CD4-positive, alpha-beta T cell (primary cell): ENCODE data around the gene HOXA5. TPM values are rescaled to one million over a fixed set of nuclear protein-coding genes. Genes with fewer than 3 reads are reported as not detected.

Experiments
- ATAC-seq: fragments of 200-7000 bp; cut with Tn5 transposase; one replicate; pipeline ENCODE4 v1.10.0; 2022; ENCODE audit warnings: mild to moderate bottlenecking; ENCODE audit not compliant: poor library complexity
- CTCF ChIA-PET: fragments of 350-600 bp; sonication (Branson Sonifier 250); formaldehyde crosslinking; loops from one replicate; lab custom pipeline; 2021; ENCODE audit warnings: antibody characterized with exemption, inconsistent platforms; lab: Charles Lee
- POLR2A ChIA-PET: fragments of 350-600 bp; sonication (Branson Sonifier 250); formaldehyde crosslinking; loops from one replicate; lab custom pipeline; 2021; ENCODE audit warnings: antibody characterized with exemption, inconsistent platforms; lab: Charles Lee
- DNase-seq, 14 experiments: peaks; one replicate each; pipeline ENCODE4 v3.0.0-alpha.2; 2013 to 2020; ENCODE audit warnings: mixed read lengths in 2 of 14
- H3K27ac ChIP-seq, 2 donors: one replicate each; pipeline versions ENCODE4 v1.5.1 to v1.7.0; 2013; ENCODE audit warnings: low read length in 2 of 2, low read depth in 1 of 2, mild to moderate bottlenecking in 1 of 2
- H3K27me3 ChIP-seq, 2 experiments: 1 replicate in 1 of 2; 2 replicates in 1 of 2; pipeline versions ENCODE4 v1.6.1 to v1.7.0; 2013; ENCODE audit warnings: low read length in 2 of 2, control low read depth in 1 of 2, mild to moderate bottlenecking in 1 of 2, moderate library complexity in 1 of 2; ENCODE audit not compliant: insufficient read depth in 2 of 2, control insufficient read depth in 1 of 2
- H3K36me3 ChIP-seq: one replicate; pipeline ENCODE4 v1.6.1; 2013; ENCODE audit warnings: low read length, control low read depth; ENCODE audit not compliant: insufficient read depth
- H3K4me1 ChIP-seq: one replicate; pipeline ENCODE4 v1.6.1; 2013; ENCODE audit warnings: low read length, control low read depth; ENCODE audit not compliant: insufficient read depth
- H3K4me3 ChIP-seq: one replicate; pipeline ENCODE4 v1.5.1; 2013; ENCODE audit warnings: mild to moderate bottlenecking, low read length, moderate library complexity
- H3K9me3 ChIP-seq, 2 experiments: 1 replicate in 1 of 2; 2 replicates in 1 of 2; pipeline versions ENCODE4 v1.6.1 to v1.7.0; 2013; ENCODE audit warnings: low read length in 2 of 2, mild to moderate bottlenecking in 2 of 2, control low read depth in 1 of 2, moderate library complexity in 1 of 2; ENCODE audit not compliant: control insufficient read depth in 1 of 2, insufficient read depth in 1 of 2
- H3K27ac Mint-ChIP-seq: one replicate; pipeline ENCODE4 v1.8.0; 2020; ENCODE audit warnings: mixed read lengths
- H3K27me3 Mint-ChIP-seq: one replicate; pipeline ENCODE4 v1.8.0; 2021; ENCODE audit warnings: mixed read lengths
- H3K36me3 Mint-ChIP-seq: one replicate; pipeline ENCODE4 v1.8.0; 2021; ENCODE audit warnings: low read depth, mixed read lengths
- H3K4me1 Mint-ChIP-seq: one replicate; pipeline ENCODE4 v1.8.0; 2021; ENCODE audit warnings: low read depth, mixed read lengths
- H3K4me3 Mint-ChIP-seq: one replicate; pipeline ENCODE4 v1.8.0; 2020; ENCODE audit warnings: mild to moderate bottlenecking, mixed read lengths
- H3K9me3 Mint-ChIP-seq: one replicate; pipeline ENCODE4 v1.8.0; 2020; ENCODE audit warnings: mixed read lengths
- intact Hi-C, 2 experiments: fragments of 100-400 bp; cut with DNase I in 1 of 2; cut with micrococcal nuclease in 1 of 2; formaldehyde crosslinking; loops; one replicate each; pipeline versions ENCODE4 v1.15.1 to v1.9.0; 2023 to 2025; cut with DNase I, micrococcal nuclease
- total RNA-seq, 174 experiments: library from RNA in 2 of 174; stranded (reverse) in 2 of 174; gene quantifications; one replicate each; pipeline ENCODE4 v1.2.3 and lab custom pipeline; 2021 to 2026
- TF ChIP-seq, protein P1 (sequence below): fragments of 200-600 bp; IDR thresholded peaks from one replicate; pipeline ENCODE4 v1.8.0; 2022; ENCODE audit warnings: antibody characterized with exemption, mild to moderate bottlenecking

Gene HOXA5
- total RNA-seq, 2 experiments from 2014 or later = not detected

DNA sequence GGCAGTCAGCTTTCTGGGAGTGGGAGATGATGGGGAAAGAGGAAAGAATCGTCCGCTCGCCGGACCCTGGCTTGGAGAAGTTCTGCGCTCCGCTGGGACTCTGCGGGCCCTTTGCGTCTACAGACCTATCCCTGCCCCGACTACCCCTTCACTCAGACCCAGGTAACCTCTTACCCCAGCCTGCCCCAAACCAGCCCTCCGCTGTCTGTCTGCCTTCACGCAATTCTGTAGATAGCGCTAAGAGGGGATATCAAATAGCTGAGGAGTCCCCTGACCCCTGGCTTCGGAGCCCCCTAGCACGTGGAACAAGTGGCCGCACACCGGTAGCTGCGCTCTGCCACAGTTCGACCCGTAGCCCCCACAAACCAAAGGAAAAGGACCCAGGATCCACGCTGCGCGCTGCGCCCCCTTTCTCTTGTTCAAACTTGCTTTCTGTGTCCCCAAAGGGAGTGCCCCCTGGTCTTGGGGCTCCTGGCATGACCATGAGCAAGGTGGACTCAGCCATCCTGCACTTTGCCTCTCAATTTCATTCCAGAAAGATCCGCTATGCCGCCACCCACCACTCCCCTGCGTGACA lies 19.9 kb downstream of the HOXA5 start:
- Histone ChIP-seq H3K4me1 (no peaks in the 10 kb centered on the region), H3K4me3 (no peak overlapping the region), H3K9me3 (peaks cover 0 to 7% of the 10 kb centered on the region in 2 experiments), H3K27ac (no peak overlapping the region), H3K36me3 (no peaks in the 10 kb centered on the region), H3K27me3 (peaks cover 7% of the 10 kb centered on the region in 2 experiments)
- intact Hi-C loops = no loop called here
- H3K27ac Mint-ChIP-seq = no peak overlapping the region
- ATAC-seq = no peak
- POLR2A ChIA-PET = no interaction called here
- peaks cover 34% of the 10 kb centered on the region for H3K27me3 Mint-ChIP-seq
- no peaks in the 10 kb centered on the region for H3K9me3 Mint-ChIP-seq
- H3K4me3 Mint-ChIP-seq = no peak overlapping the region
- CTCF ChIA-PET = no interaction called here
- H3K36me3 Mint-ChIP-seq = no peaks in the 10 kb centered on the region
- DNase-seq = no peak
- TF ChIP-seq, protein P1, sequence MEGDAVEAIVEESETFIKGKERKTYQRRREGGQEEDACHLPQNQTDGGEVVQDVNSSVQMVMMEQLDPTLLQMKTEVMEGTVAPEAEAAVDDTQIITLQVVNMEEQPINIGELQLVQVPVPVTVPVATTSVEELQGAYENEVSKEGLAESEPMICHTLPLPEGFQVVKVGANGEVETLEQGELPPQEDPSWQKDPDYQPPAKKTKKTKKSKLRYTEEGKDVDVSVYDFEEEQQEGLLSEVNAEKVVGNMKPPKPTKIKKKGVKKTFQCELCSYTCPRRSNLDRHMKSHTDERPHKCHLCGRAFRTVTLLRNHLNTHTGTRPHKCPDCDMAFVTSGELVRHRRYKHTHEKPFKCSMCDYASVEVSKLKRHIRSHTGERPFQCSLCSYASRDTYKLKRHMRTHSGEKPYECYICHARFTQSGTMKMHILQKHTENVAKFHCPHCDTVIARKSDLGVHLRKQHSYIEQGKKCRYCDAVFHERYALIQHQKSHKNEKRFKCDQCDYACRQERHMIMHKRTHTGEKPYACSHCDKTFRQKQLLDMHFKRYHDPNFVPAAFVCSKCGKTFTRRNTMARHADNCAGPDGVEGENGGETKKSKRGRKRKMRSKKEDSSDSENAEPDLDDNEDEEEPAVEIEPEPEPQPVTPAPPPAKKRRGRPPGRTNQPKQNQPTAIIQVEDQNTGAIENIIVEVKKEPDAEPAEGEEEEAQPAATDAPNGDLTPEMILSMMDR = no peak
- no peaks in the 10 kb centered on the region for H3K4me1 Mint-ChIP-seq

DNA sequence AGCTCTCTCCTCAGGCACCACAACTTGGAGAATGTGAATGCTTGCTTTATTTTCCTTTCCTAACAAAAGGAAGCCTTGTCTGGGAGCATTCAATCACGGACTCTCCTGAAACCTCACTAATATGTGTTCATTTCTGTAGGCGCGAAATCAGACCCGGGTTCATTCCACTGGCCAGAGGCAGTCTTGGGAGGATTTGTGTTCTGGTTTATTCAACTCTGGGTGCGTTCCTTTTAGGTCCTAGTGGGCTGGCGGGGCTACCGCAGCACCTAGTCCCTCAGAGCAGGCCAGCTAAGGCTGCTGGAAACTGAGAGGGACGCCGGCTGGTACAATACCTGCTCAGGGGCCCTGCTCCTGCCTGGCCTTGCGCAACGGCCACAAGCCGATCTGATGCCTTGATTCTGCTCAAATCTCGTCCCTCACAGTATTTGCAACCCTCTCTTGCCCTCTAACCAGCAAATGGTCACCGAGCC lies 20.4 kb downstream of the HOXA5 start:
- no peaks in the 10 kb centered on the region for H3K4me1 Mint-ChIP-seq
- CTCF ChIA-PET = no interaction called here
- intact Hi-C loops = no loop called here
- H3K9me3 ChIP-seq = peaks cover 0 to 7% of the 10 kb centered on the region in 2 experiments
- no peaks in the 10 kb centered on the region for H3K36me3 ChIP-seq
- POLR2A ChIA-PET = no interaction called here
- ATAC-seq (no peak), DNase-seq (no peak)
- H3K36me3 Mint-ChIP-seq = no peaks in the 10 kb centered on the region
- H3K4me1 ChIP-seq = no peaks in the 10 kb centered on the region
- no peak overlapping the region for H3K4me3 ChIP-seq
- H3K9me3 Mint-ChIP-seq = no peaks in the 10 kb centered on the region
- H3K4me3 Mint-ChIP-seq = no peak overlapping the region
- H3K27ac ChIP-seq = no peak overlapping the region
- TF ChIP-seq, protein P1 = no peak
- H3K27me3 ChIP-seq = peaks cover 5 to 7% of the 10 kb centered on the region in 2 experiments
- H3K27ac Mint-ChIP-seq = no peak overlapping the region
- peaks cover 38% of the 10 kb centered on the region for H3K27me3 Mint-ChIP-seq

DNA sequence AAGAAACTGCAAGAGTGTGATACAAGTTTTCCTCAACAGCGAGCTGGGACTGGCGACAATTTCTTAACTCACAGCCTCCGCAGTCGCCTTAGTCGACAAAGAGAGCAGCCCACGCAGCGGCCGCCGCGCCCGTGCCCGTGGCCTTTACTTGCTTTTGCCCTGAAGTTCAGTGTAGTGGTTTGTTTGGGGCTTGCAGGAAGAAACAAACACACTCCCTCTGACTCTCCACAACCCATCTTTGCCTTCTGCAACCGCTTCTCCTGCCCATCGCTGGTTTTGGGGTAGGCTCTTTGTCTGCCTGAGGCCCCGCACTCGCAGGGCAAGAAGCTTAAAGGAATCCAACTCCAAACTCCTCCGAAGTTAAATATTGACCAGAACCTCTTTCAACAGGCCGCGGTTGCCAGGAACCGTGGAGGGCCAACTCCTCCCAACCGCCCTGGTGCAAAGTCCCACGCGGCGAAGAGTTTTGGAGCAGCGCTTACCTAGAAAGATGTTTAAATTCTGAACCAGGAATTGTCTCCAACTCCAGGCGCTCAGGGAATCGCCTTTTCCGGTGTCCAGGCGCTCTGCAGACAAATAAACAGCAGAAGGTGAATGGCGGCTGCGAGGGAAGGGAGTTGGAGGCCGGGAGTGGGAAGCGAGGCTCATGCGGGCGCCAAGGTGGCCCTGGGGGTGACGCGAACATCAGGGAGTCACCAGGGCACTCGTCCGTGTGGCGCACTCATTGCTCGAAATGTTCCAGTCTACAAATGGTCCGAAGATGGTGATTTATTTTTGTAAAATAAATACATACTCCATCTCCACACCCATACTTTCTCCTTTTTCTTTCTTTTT lies 21.2 kb downstream of the HOXA5 start:
- Mint-ChIP-seq H3K4me1 (no peaks in the 10 kb centered on the region), H3K4me3 (no peak overlapping the region), H3K27me3 (peaks cover 33% of the 10 kb centered on the region), H3K27ac (no peak overlapping the region), H3K9me3 (no peaks in the 10 kb centered on the region), H3K36me3 (no peaks in the 10 kb centered on the region)
- CTCF ChIA-PET = no interaction called here
- H3K4me1 ChIP-seq = no peaks in the 10 kb centered on the region
- intact Hi-C loops = no loop called here
- ATAC-seq (no peak), DNase-seq (no peak)
- no peak overlapping the region for H3K4me3 ChIP-seq
- peaks cover 5 to 7% of the 10 kb centered on the region in 2 experiments for H3K27me3 ChIP-seq
- POLR2A ChIA-PET = no interaction called here
- TF ChIP-seq, protein P1 = no peak
- no peaks in the 10 kb centered on the region for H3K36me3 ChIP-seq
- no peak overlapping the region for H3K27ac ChIP-seq
- peaks cover 0 to 7% of the 10 kb centered on the region in 2 experiments for H3K9me3 ChIP-seq
